Neural cell (in vitro differentiated cells): ENCODE measurements around the gene KCNJ16.

Source experiments
- CTCF ChIP-seq: fragments of 450-650 bp; IDR thresholded peaks from 2 replicates; pipeline ENCODE4 v1.5.1; 2014; ENCODE audit warnings: antibody characterized with exemption, mild to moderate bottlenecking, moderate library complexity; ENCODE audit not compliant: poor library complexity, severe bottlenecking
- POLR2AphosphoS5 ChIP-seq: IDR thresholded peaks from 2 replicates; pipeline ENCODE4 v1.6.1; 2012

GRCh38 chr17:70028978-70029767 lies 45.9 kb upstream of the KCNJ16 start:
- TF ChIP-seq POLR2AphosphoS5 (no peak), CTCF (no peak)
